ENCODE measurements around the gene LTBP2. TPM values are rescaled to one million over a fixed set of nuclear protein-coding genes. Genes with fewer than 3 reads are reported as not detected.
A peak's percentile ranks its signal among the peaks of the same experiment; 100 is the strongest.

The LTBP2 gene
- total RNA-seq, 1 donor from 2014 or later: 1.3 TPM

- Mint-ChIP-seq H3K4me3 (peak overlapping the region; percentile 79), H3K27me3 (ENCODE audit: low read depth) (no peaks in the 10 kb centered on the region), H3K27ac (ENCODE audit: unreplicated experiment) (peak overlapping the region; percentile 76), H3K9me3 (no peaks in the 10 kb centered on the region), H3K36me3 (ENCODE audit: low read depth) (no peaks in the 10 kb centered on the region), H3K4me1 (peaks cover 55% of the 10 kb centered on the region)
- TF ChIP-seq, protein P1, sequence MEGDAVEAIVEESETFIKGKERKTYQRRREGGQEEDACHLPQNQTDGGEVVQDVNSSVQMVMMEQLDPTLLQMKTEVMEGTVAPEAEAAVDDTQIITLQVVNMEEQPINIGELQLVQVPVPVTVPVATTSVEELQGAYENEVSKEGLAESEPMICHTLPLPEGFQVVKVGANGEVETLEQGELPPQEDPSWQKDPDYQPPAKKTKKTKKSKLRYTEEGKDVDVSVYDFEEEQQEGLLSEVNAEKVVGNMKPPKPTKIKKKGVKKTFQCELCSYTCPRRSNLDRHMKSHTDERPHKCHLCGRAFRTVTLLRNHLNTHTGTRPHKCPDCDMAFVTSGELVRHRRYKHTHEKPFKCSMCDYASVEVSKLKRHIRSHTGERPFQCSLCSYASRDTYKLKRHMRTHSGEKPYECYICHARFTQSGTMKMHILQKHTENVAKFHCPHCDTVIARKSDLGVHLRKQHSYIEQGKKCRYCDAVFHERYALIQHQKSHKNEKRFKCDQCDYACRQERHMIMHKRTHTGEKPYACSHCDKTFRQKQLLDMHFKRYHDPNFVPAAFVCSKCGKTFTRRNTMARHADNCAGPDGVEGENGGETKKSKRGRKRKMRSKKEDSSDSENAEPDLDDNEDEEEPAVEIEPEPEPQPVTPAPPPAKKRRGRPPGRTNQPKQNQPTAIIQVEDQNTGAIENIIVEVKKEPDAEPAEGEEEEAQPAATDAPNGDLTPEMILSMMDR (conservative IDR thresholded peaks at IDR 0.05): no peak
- peak; percentile 44 for DNase-seq (ENCODE audit: low read depth, low spot score)
Measured at GRCh38 chr14:74510223-74510931, 101.7 kb downstream of the LTBP2 start.

DNA sequence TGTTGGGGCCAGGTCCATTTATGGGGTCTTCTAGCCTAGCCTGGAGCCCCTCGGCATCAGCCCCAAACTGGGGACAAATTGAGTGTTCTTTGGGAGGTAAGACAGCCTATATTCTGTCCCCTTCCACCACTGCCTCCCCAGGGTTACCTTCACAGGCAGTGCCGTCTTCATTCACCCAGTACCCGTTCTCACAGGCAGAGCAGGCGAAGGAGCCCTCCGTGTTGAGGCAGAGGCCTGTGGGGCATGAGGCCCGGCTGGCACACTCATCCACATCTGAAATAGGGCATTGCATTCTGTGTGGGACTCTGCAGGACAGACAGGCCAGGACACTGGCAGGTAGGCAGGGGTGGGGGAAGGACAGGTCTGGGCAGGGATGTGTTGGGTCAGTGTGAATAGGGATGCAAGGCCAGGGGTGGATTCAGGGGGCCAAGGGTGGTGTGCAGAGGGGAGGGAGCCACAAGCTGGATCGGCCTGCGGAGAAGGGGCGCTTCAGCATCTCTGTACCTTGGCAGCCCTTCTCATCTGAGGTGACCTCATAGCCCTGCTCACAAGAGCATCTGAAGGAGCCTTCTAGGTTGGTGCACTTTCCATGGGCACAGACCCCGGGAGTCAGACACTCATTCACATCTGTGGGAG, 102.3 kb downstream of the LTBP2 start:
- no peak for DNase-seq (ENCODE audit: low read depth, low spot score)
- TF ChIP-seq, protein P1 (conservative IDR thresholded peaks at IDR 0.05): no peak
- Mint-ChIP-seq H3K36me3 (ENCODE audit: low read depth) (no peaks in the 10 kb centered on the region), H3K4me1 (peaks cover 53% of the 10 kb centered on the region), H3K27me3 (ENCODE audit: low read depth) (no peaks in the 10 kb centered on the region), H3K27ac (ENCODE audit: unreplicated experiment) (peak overlapping the region; percentile 84), H3K4me3 (no peak overlapping the region), H3K9me3 (no peaks in the 10 kb centered on the region)

DNA sequence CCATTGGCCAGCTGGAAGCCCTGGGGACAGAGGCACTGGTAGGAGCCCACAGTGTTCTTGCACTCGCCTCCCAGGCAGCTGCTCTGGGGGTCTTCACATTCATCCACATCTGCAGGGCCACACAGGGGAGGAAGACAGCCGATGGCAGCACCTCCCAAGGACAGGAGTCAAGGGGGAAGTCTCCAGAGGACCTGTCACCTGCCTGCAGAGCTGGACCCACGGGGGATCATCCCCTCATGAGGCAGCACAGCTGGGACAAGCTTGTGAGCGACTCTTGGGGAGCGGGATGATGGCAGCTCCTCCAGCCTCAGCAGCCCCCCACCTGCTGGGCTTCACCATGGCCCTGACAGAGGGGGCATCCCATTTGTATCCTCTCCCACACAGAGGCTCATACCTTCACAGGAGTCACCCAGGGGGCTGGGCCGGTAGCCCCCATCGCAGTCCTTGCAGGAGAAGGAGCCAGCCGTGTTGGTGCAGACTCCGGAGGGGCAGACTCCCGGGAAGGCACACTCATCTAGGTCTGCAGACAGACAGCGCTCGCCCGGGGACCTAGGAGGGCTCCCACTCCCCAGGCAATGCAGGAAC, 103.1 kb downstream of the LTBP2 start:
- TF ChIP-seq, protein P1 (conservative IDR thresholded peaks at IDR 0.05): no peak
- no peak for DNase-seq (ENCODE audit: low read depth, low spot score)
- H3K9me3 Mint-ChIP-seq: no peaks in the 10 kb centered on the region
- no peak overlapping the region for H3K27ac Mint-ChIP-seq (ENCODE audit: unreplicated experiment)
- peaks cover 47% of the 10 kb centered on the region for H3K4me1 Mint-ChIP-seq
- H3K36me3 Mint-ChIP-seq (ENCODE audit: low read depth): no peaks in the 10 kb centered on the region
- no peaks in the 10 kb centered on the region for H3K27me3 Mint-ChIP-seq (ENCODE audit: low read depth)
- no peak overlapping the region for H3K4me3 Mint-ChIP-seq

DNA sequence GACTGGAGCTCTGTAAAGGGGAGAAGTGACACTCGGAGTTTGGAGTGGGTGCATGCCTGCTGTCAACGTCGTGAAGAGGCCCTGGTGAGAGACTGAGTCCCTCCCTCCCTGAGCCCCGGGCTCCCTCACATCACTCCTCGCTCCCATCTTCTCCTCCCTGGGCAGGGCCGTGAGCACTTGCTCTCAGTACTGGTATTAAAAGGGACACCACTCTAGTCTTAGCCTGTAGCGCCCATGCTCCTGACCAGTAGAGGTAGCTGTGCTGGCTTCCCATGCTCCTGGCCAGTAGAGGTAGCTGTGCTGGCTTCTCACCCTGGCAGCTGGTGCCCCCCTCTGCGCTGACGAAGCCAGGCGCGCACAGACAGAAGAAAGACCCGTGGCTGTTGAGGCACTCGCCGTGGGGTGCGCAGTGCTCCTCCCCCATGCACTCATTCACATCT, 103.7 kb downstream of the LTBP2 start:
- TF ChIP-seq, protein P1 (conservative IDR thresholded peaks at IDR 0.05): peak; percentile 33
- Mint-ChIP-seq H3K27ac (ENCODE audit: unreplicated experiment) (no peak overlapping the region), H3K9me3 (no peaks in the 10 kb centered on the region), H3K4me3 (no peak overlapping the region), H3K27me3 (ENCODE audit: low read depth) (no peaks in the 10 kb centered on the region), H3K36me3 (ENCODE audit: low read depth) (no peaks in the 10 kb centered on the region), H3K4me1 (peaks cover 47% of the 10 kb centered on the region)
- no peak for DNase-seq (ENCODE audit: low read depth, low spot score)

DNA sequence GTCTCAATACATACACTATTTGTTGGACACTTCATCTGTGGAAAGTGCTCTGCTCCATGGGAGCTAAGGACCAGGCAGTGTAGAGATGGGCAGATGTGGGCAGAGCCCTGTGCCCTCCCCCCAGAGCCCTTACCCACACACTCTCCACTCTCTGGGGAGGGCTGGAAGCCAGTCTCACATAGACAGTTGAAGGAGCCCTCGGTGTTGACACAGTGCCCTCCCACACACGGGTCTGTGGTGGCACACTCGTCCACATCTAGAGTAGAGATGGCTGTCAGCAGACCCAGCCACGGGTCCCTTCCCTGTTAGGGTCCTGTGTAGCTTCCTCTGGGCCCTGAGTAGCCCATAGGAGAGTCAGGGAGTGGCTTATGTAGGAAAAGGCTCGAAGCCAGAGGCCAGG, 104.2 kb downstream of the LTBP2 start:
- no peak for DNase-seq (ENCODE audit: low read depth, low spot score)
- H3K9me3 Mint-ChIP-seq: no peaks in the 10 kb centered on the region

More for the DNA sequence above, 104.2 kb downstream of the LTBP2 start:
- Mint-ChIP-seq H3K36me3 (ENCODE audit: low read depth) (no peaks in the 10 kb centered on the region), H3K27ac (ENCODE audit: unreplicated experiment) (no peak overlapping the region), H3K4me3 (no peak overlapping the region), H3K27me3 (ENCODE audit: low read depth) (no peaks in the 10 kb centered on the region), H3K4me1 (peaks cover 47% of the 10 kb centered on the region)
- TF ChIP-seq, protein P1 (conservative IDR thresholded peaks at IDR 0.05): no peak
